H1 (cell line): ENCODE measurements around the gene COPS9.

ENCODE experiments used
- EP300 ChIP-seq, 2 experiments: IDR thresholded peaks; 1 replicate in 1 of 2; 2 replicates in 1 of 2; pipeline ENCODE4 v1.6.1; 2011 to 2012; ENCODE audit warnings: low read depth in 2 of 2, low read length in 2 of 2, mild to moderate bottlenecking in 2 of 2, borderline replicate concordance in 1 of 2, inconsistent platforms in 1 of 2, moderate library complexity in 1 of 2
- FOSL1 ChIP-seq: IDR thresholded peaks from 2 replicates; pipeline ENCODE4 v1.6.1; 2011; ENCODE audit warnings: mild to moderate bottlenecking, low read depth, low read length, moderate library complexity; ENCODE audit not compliant: insufficient read depth
- POLR2A ChIP-seq, 2 experiments: IDR thresholded peaks; 1 replicate in 1 of 2; 2 replicates in 1 of 2; pipeline ENCODE4 v1.6.1; 2011; ENCODE audit warnings: low read depth in 2 of 2, low read length in 2 of 2, mild to moderate bottlenecking in 2 of 2; ENCODE audit errors: control extremely low read depth in 1 of 2
- POLR2AphosphoS5 ChIP-seq: IDR thresholded peaks from 2 replicates; pipeline ENCODE4 v1.6.1; 2011; ENCODE audit warnings: low read depth, low read length
- RFX5 ChIP-seq: IDR thresholded peaks from 2 replicates; pipeline ENCODE4 v1.6.1; 2011; ENCODE audit warnings: low read depth, low read length, improper control_type of control experiment, borderline replicate concordance
- SIN3A ChIP-seq, 2 experiments: IDR thresholded peaks in 1 of 2; conservative IDR thresholded peaks in 1 of 2; 2 replicates each; pipeline ENCODE4 v1.6.1; 2011 to 2012; ENCODE audit warnings: low read length in 2 of 2, improper control_type of control experiment in 1 of 2, low read depth in 1 of 2, mild to moderate bottlenecking in 1 of 2
- TCF12 ChIP-seq: IDR thresholded peaks from 2 replicates; pipeline ENCODE4 v1.6.1; 2011; ENCODE audit warnings: low read depth, mild to moderate bottlenecking, low read length
- TF ChIP-seq, protein P1 (sequence below): IDR thresholded peaks from 2 replicates; pipeline ENCODE4 v1.6.1; 2011; ENCODE audit warnings: low read depth, mild to moderate bottlenecking, low read length; ENCODE audit not compliant: insufficient read depth
- TF ChIP-seq, protein P2 (sequence below): IDR thresholded peaks from 2 replicates; pipeline ENCODE4 v1.6.1; 2012; ENCODE audit warnings: inconsistent platforms
- TF ChIP-seq, protein P3 (sequence below), 3 experiments: IDR thresholded peaks; 1 replicate in 2 of 3; 2 replicates in 1 of 3; pipeline versions ENCODE4 v1.5.1 to v1.6.1; 2011; ENCODE audit warnings: low read length in 3 of 3, mild to moderate bottlenecking in 3 of 3, inconsistent platforms in 2 of 3, low read depth in 1 of 3, moderate library complexity in 1 of 3; ENCODE audit not compliant: insufficient read depth in 1 of 3; ENCODE audit errors: control extremely low read depth in 1 of 3
- TF ChIP-seq, protein P4 (sequence below): IDR thresholded peaks from 2 replicates; pipeline ENCODE4 v1.6.1; 2011; ENCODE audit warnings: low read length, improper control_type of control experiment

DNA sequence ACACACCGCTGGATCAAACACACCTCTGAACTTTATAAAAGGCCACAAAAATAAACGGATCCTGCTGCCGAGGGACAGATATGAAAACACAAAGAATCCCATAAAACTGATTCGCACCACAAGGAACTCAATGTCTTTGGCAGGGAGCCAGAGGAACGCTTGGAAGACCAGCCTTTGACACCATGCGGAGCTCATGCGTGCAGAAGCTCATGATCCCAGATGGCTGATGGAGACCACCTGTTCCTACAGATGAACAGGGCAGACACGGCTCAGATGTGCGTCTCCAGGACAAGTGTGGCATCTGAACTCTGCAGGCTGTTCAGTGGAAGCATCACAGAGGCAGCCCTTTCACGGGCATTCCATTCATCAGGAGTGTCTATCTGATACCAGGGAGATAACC lies 24.9 kb downstream of the COPS9 start:
- no peak for TF ChIP-seq FOSL1
- TF ChIP-seq, protein P1, sequence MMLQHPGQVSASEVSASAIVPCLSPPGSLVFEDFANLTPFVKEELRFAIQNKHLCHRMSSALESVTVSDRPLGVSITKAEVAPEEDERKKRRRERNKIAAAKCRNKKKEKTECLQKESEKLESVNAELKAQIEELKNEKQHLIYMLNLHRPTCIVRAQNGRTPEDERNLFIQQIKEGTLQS, result no peak
- TF ChIP-seq EP300 (IDR thresholded peaks at IDR 0.05; ENCODE audit: borderline replicate concordance in 1 of 2, low read depth in 2 of 2, low read length in 2 of 2), result no peak
- TF ChIP-seq, protein P2, sequence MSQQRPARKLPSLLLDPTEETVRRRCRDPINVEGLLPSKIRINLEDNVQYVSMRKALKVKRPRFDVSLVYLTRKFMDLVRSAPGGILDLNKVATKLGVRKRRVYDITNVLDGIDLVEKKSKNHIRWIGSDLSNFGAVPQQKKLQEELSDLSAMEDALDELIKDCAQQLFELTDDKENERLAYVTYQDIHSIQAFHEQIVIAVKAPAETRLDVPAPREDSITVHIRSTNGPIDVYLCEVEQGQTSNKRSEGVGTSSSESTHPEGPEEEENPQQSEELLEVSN, result no peak
- no peak for TF ChIP-seq POLR2AphosphoS5
- TF ChIP-seq POLR2A (IDR thresholded peaks at IDR 0.05; ENCODE audit: control extremely low read depth in 1 of 2, low read depth in 2 of 2, low read length in 2 of 2), result no peak
- no peak for TF ChIP-seq RFX5
- TF ChIP-seq, protein P3, sequence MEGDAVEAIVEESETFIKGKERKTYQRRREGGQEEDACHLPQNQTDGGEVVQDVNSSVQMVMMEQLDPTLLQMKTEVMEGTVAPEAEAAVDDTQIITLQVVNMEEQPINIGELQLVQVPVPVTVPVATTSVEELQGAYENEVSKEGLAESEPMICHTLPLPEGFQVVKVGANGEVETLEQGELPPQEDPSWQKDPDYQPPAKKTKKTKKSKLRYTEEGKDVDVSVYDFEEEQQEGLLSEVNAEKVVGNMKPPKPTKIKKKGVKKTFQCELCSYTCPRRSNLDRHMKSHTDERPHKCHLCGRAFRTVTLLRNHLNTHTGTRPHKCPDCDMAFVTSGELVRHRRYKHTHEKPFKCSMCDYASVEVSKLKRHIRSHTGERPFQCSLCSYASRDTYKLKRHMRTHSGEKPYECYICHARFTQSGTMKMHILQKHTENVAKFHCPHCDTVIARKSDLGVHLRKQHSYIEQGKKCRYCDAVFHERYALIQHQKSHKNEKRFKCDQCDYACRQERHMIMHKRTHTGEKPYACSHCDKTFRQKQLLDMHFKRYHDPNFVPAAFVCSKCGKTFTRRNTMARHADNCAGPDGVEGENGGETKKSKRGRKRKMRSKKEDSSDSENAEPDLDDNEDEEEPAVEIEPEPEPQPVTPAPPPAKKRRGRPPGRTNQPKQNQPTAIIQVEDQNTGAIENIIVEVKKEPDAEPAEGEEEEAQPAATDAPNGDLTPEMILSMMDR (IDR thresholded peaks at IDR 0.05; ENCODE audit: control extremely low read depth in 1 of 3, insufficient read depth in 1 of 3, low read depth in 1 of 3, low read length in 3 of 3), result no peak
- TF ChIP-seq, protein P4, sequence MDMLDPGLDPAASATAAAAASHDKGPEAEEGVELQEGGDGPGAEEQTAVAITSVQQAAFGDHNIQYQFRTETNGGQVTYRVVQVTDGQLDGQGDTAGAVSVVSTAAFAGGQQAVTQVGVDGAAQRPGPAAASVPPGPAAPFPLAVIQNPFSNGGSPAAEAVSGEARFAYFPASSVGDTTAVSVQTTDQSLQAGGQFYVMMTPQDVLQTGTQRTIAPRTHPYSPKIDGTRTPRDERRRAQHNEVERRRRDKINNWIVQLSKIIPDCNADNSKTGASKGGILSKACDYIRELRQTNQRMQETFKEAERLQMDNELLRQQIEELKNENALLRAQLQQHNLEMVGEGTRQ, result no peak
- no peak for TF ChIP-seq TCF12
- no peak for TF ChIP-seq SIN3A (conservative IDR thresholded peaks at IDR 0.05 in 1 of 2, IDR thresholded peaks at IDR 0.05 in 1 of 2; ENCODE audit: low read depth in 1 of 2, low read length in 2 of 2)
